ENCODE results near the gene ENPP7.

GRCh38 chr17:79779661-79780365, 49.1 kb downstream of the ENPP7 start:
- TF ChIP-seq CTCF (IDR thresholded peaks at IDR 0.05; ENCODE audit: borderline replicate concordance, extremely low read depth, low read length, poor library complexity, severe bottlenecking) (peak; percentile 6), EZH2 (IDR thresholded peaks at IDR 0.05; ENCODE audit: borderline replicate concordance, low read depth, low read length, severe bottlenecking) (no peak)
